HG03095 (cell line): Measurements from ENCODE around the gene DCUN1D1.
A peak's percentile ranks its signal among the peaks of the same experiment; 100 is the strongest.

Source experiments
- ATAC-seq: cut with Tn5 transposase; IDR thresholded peaks from one replicate; pipeline ENCODE4 v1.9.1; 2021; ENCODE audit warnings: moderate library complexity; ENCODE audit not compliant: unreplicated experiment

DCUN1D1 gene

GRCh38 chr3:182937293-182938051 is 42.9 kb downstream of the DCUN1D1 start:
- peak; percentile 77 for ATAC-seq

- no peak for ATAC-seq
Observed at GRCh38 chr3:182936918-182937285, 43.4 kb downstream of the DCUN1D1 start.

GRCh38 chr3:182936239-182936917 is 44.0 kb downstream of the DCUN1D1 start:
- ATAC-seq, result no peak

GRCh38 chr3:182935803-182936202 is 44.5 kb downstream of the DCUN1D1 start:
- no peak for ATAC-seq

- peak; percentile 15 for ATAC-seq
Observed at GRCh38 chr3:182925944-182926337, 54.4 kb downstream of the DCUN1D1 start.

- ATAC-seq, result peak; percentile 93
Observed at GRCh38 chr3:182925330-182925943, 54.9 kb downstream of the DCUN1D1 start.

DNA sequence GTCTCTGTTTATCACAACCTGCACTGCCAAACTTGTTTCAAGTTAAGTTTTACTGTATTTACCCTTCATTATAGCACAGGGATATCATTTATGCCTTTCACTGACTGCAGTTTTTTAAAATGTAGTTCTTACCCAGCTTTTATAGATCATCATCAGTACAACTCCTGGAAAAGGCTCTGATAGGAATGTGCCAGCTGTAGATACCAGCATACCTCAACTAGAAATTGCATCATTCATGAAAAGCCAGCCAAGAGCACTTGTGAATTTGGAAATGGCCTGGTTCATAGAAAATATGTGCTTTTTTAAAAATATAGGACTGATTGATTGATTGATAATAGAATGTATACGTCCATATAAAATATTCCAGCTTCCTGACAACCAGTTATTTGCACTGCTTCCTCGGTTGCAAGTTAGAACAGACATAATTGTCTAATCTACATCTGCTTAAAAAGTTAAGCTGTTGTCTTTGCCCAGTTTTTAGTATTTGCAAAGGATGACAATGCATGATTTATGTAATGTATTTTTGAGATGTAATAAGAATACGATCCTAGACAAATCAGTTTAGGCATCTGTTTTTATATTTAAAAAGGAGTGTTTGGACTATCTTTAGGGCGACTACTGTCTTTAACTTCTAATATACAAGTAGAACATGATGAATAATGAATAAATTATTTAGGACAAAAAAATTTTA is 58.5 kb downstream of the DCUN1D1 start:
- ATAC-seq, result no peak

DNA sequence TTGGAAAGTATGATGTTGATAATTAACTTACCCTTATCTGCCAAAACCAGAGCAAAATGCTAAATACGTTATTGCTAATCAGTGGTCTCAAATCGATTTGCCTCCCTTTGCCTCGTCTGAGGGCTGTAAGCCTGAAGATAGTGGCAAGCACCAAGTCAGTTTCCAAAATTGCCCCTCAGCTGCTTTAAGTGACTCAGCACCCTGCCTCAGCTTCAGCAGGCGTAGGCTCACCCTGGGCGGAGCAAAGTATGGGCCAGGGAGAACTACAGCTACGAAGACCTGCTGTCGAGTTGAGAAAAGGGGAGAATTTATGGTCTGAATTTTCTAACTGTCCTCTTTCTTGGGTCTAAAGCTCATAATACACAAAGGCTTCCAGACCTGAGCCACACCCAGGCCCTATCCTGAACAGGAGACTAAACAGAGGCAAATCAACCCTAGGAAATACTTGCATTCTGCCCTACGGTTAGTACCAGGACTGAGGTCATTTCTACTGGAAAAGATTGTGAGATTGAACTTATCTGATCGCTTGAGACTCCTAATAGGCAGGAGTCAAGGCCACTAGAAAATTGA is 59.7 kb downstream of the DCUN1D1 start:
- no peak for ATAC-seq

- ATAC-seq, result no peak
Observed at GRCh38 chr3:182919866-182920357, 60.4 kb downstream of the DCUN1D1 start.

GRCh38 chr3:182917134-182917533 is 63.2 kb downstream of the DCUN1D1 start:
- no peak for ATAC-seq

GRCh38 chr3:182914341-182914740 is 66.0 kb downstream of the DCUN1D1 start:
- peak; percentile 46 for ATAC-seq

DNA sequence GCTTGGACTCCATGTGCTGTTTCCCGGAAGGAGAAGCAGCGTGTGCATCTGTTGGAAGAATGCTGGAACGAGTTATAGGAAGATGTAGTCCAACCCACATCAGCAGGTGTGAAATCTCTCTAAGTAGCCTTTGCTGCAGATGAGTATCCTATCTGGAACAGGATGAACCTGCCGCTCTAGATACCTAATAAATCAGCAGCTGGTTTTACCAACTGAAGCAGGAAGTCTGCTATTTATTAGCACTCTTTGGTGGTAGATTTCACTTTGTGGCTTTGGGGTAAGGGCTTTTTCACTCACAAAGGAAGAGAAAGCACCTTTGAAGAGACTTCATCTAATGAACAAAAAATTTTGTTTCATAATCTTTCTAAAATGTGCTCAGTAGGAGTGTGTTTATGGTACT is 66.4 kb downstream of the DCUN1D1 start:
- peak; percentile 92 for ATAC-seq

DNA sequence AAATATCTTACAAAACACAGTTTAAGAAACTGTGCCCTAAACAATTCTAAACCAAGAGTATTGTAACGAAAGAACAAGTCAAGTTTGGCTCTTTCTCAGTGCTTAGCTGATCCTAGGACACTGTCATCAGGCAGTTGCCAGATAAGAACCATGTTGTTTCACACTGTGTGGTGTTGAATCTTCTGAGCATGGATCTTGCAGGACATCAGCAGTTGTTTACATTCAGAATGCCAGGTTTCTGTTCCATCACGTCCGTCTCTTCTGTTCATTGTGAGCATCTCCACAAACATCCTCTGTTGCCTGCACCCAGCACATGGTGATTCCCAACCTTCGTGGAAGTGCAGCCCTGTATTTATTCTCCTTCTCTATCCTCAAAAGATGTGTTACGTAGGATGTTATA is 67.9 kb downstream of the DCUN1D1 start:
- ATAC-seq, result no peak

GRCh38 chr3:182911782-182912111 is 68.6 kb downstream of the DCUN1D1 start:
- ATAC-seq, result no peak

DNA sequence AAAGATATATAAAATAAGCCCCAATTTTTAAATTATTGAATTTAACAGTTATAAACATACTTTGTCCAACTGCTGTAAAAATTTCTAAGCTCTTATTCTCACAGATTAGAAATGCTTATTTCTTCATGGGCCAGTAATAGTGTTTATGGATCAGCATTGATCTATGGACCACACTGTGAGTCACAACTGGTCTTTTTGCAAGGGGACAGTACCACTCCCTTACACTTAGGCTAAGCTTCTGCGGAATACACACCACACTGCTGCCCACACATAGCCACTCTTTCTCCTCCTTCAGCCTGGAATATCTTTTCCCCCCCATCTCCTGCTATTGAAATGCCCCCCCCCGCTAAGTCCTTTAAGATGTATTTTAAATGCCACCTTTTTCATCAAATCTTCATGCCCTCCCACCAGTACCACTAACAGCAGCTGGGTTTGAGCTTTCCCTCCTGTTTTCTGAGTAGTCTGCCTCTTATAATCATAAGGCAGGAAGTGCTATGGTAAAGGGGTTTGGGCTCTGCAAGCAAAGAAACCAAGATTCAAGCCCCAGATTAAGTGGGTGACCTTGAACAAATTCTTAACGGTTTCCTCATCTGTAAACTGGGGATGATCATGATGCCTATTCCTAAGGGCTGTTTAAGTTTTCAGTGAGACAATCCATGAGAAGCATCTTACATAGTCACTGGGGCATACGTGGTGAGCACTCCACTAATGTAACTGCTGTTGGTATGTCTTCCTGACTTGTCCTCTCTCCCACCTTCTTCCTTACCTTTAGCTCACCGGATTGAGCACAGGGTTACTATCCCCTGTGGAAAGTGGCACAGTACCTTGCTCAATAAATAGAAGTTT is 69.2 kb downstream of the DCUN1D1 start:
- no peak for ATAC-seq

- no peak for ATAC-seq
Observed at GRCh38 chr3:182909318-182910040, 70.9 kb downstream of the DCUN1D1 start.

DNA sequence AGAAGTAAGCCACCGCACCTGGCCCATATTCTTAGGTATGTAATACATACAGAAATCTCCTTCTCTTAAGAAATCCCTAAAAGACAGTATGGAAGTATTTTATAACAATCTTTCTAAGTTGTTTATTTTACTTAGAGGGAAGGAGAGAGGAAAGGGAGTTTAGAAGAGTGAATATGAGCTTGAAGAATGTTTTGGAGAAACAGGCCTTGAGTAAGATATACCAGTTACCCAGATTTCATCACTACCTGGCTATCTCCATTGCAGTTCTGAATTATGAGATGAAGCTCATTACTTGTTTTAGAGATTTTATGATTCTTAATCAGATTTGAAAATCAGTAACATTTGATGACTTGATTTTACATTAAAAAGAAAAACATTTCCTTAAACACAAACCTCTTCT is 71.9 kb downstream of the DCUN1D1 start:
- no peak for ATAC-seq

GRCh38 chr3:182906036-182906435 is 74.3 kb downstream of the DCUN1D1 start:
- no peak for ATAC-seq

- no peak for ATAC-seq
Observed at GRCh38 chr3:182905623-182906022, 74.7 kb downstream of the DCUN1D1 start.

GRCh38 chr3:182904164-182904563 is 76.2 kb downstream of the DCUN1D1 start:
- no peak for ATAC-seq
